ENCODE results near the gene CCDC198.

Gene CCDC198

DNA sequence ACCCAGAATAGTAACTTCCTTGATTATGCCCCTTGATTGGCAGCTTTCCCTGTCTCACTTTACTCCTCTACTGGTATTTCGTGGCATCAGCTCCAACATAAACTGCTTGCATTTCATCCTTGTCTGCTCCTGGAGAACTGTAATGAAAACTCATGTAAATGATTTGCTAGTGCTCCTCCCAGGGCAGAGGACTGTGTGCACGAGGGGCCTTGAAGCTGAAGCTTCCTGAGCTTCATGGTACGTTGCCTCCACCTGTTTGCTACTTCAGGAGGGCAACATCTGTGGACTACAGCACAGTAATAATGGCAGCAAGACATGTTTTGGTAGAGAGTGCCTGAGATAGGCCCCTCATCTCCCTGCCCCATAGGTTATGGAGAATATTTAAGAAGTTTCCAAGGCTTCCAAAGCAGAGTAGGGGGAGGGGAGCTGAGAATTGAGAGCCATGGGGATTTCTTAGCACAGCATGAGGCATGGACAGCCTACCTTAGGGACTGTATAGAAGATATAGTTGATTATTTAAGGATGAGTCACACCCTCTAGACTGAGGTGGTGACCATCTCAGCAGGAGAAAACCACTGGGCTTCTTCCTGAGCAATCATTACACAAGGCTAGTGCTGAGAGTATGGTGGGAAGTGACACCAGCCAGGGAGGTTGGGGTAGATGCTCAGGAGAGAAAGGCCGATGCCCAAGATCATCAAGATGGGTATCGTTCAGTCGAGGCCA is 29.5 kb downstream of the CCDC198 start:
- no peak for DNase-seq (ENCODE audit: low read depth in 2 of 2)

DNA sequence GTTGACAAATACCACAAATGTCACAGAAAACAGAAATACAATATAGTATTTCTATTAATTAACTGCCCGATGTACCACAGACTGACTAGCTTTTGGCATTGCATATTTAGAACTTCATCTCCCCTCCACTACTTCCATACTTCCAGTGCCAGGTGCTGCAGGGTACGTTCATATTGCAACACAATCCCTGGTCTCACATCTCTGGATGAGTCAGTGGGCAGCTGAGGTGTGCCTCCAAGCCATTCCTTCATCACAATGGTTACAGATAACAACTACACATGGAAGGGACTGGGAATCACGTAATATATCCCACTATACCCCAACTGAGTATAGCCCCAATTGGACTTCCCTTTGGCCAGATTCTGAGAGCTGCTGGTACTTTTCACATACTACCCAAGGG is 31.1 kb downstream of the CCDC198 start:
- no peak for DNase-seq (ENCODE audit: low read depth in 2 of 2)

- DNase-seq (ENCODE audit: low read depth in 2 of 2): no peak
Measured at GRCh38 chr14:57461777-57462320, 31.8 kb downstream of the CCDC198 start.

DNA sequence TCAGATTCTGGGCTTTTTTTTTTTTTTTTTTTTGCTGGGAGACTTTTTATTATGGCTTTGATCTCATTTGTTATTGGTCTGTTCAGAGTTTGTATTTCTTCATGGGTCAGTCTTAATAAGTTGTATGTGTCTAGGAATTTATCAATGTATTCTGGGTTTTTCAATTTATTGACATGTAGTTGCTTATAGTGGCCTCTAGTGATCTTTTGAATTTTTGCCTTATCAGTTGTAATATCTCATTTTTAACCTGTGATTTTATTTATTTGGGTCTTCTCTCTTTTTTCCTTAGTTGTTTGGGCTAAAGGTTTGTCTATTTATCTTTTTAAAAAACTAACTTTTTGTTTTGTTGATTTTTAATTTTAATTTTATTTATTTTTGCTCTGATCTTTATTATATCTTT is 57.7 kb downstream of the CCDC198 start:
- DNase-seq (ENCODE audit: low read depth in 2 of 2): no peak

GRCh38 chr14:57420986-57421385 is 72.7 kb downstream of the CCDC198 start:
- no peak for DNase-seq (ENCODE audit: low read depth in 2 of 2)

DNA sequence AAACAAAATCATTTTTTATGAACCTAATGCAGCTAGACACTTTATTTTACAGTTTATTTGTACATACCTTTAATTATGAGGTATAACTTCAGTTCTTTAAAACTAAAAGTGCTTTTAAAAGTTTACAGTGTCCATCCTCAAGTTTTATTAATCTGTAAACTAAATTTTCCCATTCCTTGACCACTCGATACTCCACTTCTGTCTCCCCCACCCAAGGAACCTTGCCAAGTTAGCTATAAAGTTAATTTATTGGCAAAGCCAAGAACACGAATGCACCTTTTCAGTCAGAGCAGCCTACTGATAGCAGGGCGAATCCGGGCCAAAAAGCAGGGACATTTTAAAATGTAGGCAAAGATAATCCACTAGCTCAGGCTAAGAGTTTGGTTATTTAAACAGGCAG is 73.6 kb downstream of the CCDC198 start:
- no peak for DNase-seq (ENCODE audit: low read depth in 2 of 2)

All from stimulated activated CD4-positive, alpha-beta T cell treated with anti-CD3 and anti-CD28 coated beads, Interleukin-4, amount 100 ng/mL, for 48 hours (primary cell).